MM.1S (cell line): ENCODE measurements around the gene CNPY1.

ENCODE experiments used
- EZH2 ChIP-seq: fragments of 300-600 bp; sonication (generic); optimal IDR thresholded peaks from 2 replicates; pipeline ENCODE3; 2017; ENCODE audit warnings: low read depth, mild to moderate bottlenecking, antibody characterized with exemption, low read length, mixed read lengths
- EZH2phosphoT487 ChIP-seq: fragments of 300-600 bp; sonication (generic); IDR thresholded peaks from 2 replicates; pipeline ENCODE4 v1.6.1; 2018; ENCODE audit warnings: antibody characterized with exemption, low read length
- TF ChIP-seq, protein P1 (sequence below): fragments of 300-600 bp; sonication (generic); IDR thresholded peaks from 2 replicates; pipeline ENCODE4 v1.5.1; 2016; ENCODE audit warnings: antibody characterized with exemption, low read length, mixed read lengths

DNA sequence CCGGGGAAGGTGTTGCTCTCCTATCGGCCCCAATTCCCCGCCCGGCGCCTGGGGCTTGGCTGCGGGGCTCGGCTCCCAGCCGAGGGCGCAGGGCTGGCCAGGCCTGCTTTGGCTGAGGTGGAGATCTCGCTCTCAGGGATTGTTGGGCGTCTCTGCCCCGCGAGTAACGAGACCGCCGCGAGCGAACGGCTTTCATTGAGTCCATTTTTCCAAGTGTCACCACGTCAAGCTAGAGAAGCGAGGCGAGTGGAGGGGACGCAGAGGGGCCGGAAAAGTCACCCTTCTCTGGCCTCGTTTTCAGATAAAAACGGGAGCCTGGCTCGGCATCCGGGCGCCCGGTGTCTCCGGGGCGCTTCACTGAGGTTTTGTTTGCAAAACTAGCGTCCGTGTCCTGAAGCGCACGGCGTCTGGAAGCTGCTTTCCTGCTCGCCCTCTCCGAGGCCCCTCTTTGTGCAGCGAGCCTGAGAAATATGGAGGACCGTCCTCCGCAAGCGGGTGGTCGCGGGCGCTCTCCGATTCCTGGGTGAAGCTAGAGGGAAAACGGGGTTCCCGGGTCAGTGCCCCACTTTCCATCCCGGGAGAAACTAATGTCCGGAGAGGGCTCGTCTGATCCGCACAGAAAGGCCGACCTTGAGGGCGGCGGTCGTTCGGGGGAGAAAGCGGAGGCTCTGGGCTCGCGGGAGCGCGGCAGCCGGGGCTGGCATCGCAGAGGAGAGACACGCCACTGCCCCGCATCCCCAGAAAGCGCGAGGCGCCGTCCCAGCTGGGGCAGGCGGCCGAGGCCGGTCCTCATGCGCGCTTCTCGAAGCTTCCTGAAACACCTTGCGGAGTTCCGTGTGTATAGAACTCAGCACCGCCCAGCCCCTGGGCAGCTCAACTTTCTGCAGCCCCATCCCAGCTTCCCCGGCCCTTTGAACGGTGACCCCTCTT is 91.9 kb downstream of the CNPY1 start:
- TF ChIP-seq EZH2 (no peak), EZH2phosphoT487 (no peak)
- TF ChIP-seq, protein P1, sequence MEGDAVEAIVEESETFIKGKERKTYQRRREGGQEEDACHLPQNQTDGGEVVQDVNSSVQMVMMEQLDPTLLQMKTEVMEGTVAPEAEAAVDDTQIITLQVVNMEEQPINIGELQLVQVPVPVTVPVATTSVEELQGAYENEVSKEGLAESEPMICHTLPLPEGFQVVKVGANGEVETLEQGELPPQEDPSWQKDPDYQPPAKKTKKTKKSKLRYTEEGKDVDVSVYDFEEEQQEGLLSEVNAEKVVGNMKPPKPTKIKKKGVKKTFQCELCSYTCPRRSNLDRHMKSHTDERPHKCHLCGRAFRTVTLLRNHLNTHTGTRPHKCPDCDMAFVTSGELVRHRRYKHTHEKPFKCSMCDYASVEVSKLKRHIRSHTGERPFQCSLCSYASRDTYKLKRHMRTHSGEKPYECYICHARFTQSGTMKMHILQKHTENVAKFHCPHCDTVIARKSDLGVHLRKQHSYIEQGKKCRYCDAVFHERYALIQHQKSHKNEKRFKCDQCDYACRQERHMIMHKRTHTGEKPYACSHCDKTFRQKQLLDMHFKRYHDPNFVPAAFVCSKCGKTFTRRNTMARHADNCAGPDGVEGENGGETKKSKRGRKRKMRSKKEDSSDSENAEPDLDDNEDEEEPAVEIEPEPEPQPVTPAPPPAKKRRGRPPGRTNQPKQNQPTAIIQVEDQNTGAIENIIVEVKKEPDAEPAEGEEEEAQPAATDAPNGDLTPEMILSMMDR = no peak
